Measurements from ENCODE around the gene GTF3C1. TPM values are rescaled to one million over a fixed set of nuclear protein-coding genes. Genes with fewer than 3 reads are reported as not detected.

The GTF3C1 gene, protein sequence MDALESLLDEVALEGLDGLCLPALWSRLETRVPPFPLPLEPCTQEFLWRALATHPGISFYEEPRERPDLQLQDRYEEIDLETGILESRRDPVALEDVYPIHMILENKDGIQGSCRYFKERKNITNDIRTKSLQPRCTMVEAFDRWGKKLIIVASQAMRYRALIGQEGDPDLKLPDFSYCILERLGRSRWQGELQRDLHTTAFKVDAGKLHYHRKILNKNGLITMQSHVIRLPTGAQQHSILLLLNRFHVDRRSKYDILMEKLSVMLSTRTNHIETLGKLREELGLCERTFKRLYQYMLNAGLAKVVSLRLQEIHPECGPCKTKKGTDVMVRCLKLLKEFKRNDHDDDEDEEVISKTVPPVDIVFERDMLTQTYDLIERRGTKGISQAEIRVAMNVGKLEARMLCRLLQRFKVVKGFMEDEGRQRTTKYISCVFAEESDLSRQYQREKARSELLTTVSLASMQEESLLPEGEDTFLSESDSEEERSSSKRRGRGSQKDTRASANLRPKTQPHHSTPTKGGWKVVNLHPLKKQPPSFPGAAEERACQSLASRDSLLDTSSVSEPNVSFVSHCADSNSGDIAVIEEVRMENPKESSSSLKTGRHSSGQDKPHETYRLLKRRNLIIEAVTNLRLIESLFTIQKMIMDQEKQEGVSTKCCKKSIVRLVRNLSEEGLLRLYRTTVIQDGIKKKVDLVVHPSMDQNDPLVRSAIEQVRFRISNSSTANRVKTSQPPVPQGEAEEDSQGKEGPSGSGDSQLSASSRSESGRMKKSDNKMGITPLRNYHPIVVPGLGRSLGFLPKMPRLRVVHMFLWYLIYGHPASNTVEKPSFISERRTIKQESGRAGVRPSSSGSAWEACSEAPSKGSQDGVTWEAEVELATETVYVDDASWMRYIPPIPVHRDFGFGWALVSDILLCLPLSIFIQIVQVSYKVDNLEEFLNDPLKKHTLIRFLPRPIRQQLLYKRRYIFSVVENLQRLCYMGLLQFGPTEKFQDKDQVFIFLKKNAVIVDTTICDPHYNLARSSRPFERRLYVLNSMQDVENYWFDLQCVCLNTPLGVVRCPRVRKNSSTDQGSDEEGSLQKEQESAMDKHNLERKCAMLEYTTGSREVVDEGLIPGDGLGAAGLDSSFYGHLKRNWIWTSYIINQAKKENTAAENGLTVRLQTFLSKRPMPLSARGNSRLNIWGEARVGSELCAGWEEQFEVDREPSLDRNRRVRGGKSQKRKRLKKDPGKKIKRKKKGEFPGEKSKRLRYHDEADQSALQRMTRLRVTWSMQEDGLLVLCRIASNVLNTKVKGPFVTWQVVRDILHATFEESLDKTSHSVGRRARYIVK (N-terminal part only)
- 100 to 1,000 TPM; 164 to 233 TPM for total RNA-seq

DNA sequence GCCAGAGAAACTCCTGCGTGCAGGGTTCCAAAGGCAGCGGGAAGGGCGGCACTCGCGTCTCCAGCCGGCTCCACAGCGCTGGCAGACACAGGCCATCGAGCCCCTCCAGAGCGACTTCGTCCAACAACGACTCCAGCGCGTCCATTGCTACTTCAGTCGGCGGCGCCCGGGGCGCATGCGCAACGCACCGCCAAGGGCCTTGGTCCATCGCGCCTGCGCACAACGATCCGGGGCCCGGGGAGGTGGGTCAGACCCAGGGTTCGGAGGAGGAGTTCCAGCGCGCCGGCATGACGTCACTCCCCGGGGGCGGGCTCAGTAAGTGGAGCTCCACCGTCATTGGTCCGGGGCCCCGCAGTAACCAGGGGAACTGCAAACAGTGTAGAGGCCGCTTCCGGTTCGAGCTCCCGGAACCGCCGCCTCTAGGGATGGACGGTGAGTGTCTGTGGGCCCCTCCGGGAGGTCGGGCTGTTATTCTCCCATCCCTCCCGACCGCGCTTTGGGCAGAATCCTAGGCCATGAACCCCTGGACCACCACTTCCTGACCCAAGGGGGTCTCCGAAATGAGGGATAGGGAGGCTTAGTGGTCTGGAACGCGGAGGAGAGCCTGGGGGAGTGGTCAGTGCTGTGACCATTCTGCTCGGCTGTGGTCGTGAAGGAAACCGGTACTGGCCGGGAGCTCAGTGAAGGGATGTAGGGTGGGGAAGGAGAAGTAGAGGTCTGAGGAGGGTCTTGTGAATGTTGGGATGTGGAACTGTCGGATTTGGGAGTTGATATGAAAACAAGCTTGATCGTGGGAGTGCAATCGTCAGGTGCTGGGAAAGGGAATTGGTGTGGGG is at the start of gene GTF3C1, which contains the start of gene KATNIP:
Gene GTF3C1 (minus strand): TSS at position 168 of the 836 bp plus-strand sequence. CDS start 23 bp downstream, at position 145.
Gene KATNIP (plus strand): TSS at position 399 of the 836 bp plus-strand sequence. CDS start 27 bp downstream, at position 426.
- WGBS, result under 1% methylated on average over 49 of the region's 59 CpGs
- Histone ChIP-seq H3K36me3 (no peaks in the 10 kb centered on the region), H3K27me3 (replicated peaks; ENCODE audit: insufficient read depth) (no peaks in the 10 kb centered on the region), H3K4me1 (replicated peaks) (peaks cover 6% of the 10 kb centered on the region), H3K4me3 (peak within 1 kb of the TSS; percentile 82 to 83), H3K9me3 (no peaks in the 10 kb centered on the region), H3K27ac (peak within 1 kb of the TSS; percentile 88 to 90)
- TF ChIP-seq POLR2AphosphoS5 (IDR thresholded peaks at IDR 0.05) (peak; percentile 97), CTCF (IDR thresholded peaks at IDR 0.05) (peak in 1 of 4 experiments; percentile 23), POLR2A (IDR thresholded peaks at IDR 0.05) (peak; percentile 78)
- intact Hi-C loops (cut with DNase I), result no loop called here
- peak; percentile 100 for DNase-seq (ENCODE audit: low spot score)

DNA sequence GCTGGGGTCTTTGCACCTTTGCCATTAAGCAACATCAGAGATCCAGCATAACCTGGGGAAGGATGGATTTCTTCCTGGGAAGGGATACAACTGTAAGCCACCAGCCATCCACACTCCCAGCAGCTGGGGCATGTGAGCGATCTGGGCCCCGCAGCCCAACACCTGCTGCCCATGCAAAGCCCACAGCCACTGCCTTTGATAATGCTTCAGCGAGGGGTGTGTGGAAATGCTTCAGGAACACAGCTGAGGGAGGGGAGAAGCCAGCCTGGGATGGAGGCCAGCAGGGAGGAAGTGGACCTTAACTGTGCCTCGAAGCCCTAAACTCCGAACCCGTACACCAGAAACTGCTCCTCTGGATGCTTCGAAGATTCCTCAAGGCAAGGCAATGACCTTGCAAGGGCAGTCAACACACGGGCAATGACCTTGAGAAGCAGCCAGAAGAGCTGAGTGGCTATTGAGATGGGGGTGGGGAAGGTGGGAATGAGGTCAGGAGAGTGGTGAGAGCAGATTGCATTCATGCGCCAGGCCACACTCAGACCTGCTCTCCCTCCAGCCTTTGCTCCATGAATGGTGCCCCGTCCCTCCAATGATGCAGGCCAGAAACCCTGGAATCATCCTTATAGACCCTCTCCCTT is 49.3 kb upstream of the GTF3C1 start:
- H3K36me3 ChIP-seq, result no peaks in the 10 kb centered on the region
- no peaks in the 10 kb centered on the region for H3K9me3 ChIP-seq
- H3K27ac ChIP-seq, result no peak overlapping the region
- H3K4me1 ChIP-seq (replicated peaks), result no peaks in the 10 kb centered on the region
- WGBS, result 83% methylated on average over 10 of the region's 10 CpGs
- H3K4me3 ChIP-seq, result no peak overlapping the region
- DNase-seq (ENCODE audit: low spot score), result no peak
- intact Hi-C loops (cut with DNase I), result no loop called here
- no peak for TF ChIP-seq CTCF (IDR thresholded peaks at IDR 0.05)
- no peaks in the 10 kb centered on the region for H3K27me3 ChIP-seq (replicated peaks; ENCODE audit: insufficient read depth)

DNA sequence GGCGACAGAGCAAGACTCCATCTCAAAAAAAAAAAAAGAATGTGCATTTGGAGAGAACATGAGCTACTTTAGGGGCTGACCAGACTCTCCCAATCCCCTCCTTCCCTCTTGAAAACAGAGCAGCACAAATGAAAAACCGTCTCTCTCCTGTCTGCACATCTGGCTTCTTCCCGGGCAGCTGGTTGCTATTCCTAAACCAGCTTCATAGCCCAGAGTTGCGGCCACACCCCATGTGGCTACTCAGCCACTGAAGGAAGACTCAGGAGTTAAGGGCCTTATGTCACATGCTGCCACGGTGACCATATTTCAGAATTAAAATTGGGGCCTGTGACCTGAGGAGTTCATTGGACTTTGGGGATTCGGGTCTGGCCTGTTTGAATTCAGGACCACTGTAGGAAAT is 48.5 kb upstream of the GTF3C1 start:
- TF ChIP-seq POLR2A (IDR thresholded peaks at IDR 0.05) (no peak), POLR2AphosphoS5 (IDR thresholded peaks at IDR 0.05) (no peak), CTCF (IDR thresholded peaks at IDR 0.05) (no peak)
- 93% methylated on average over 6 of the region's 6 CpGs for WGBS
- H3K9me3 ChIP-seq, result no peaks in the 10 kb centered on the region
- no peaks in the 10 kb centered on the region for H3K27me3 ChIP-seq (replicated peaks; ENCODE audit: insufficient read depth)
- intact Hi-C loops (cut with DNase I), result no loop called here
- H3K4me1 ChIP-seq (replicated peaks), result no peaks in the 10 kb centered on the region
- DNase-seq (ENCODE audit: low spot score), result no peak
- no peak overlapping the region for H3K4me3 ChIP-seq
- H3K27ac ChIP-seq, result no peak overlapping the region
- no peaks in the 10 kb centered on the region for H3K36me3 ChIP-seq

- TF ChIP-seq POLR2AphosphoS5 (IDR thresholded peaks at IDR 0.05) (peak; percentile 40), POLR2A (IDR thresholded peaks at IDR 0.05) (no peak)
- DNase-seq (ENCODE audit: low spot score), result peak; percentile 10
- intact Hi-C loops (cut with DNase I), result no loop called here
- H3K36me3 ChIP-seq, result no peaks in the 10 kb centered on the region
- 43% methylated on average over 3 of the region's 3 CpGs for WGBS
- H3K27ac ChIP-seq, result no peak overlapping the region
- H3K4me3 ChIP-seq, result no peak overlapping the region
- H3K4me1 ChIP-seq (replicated peaks), result no peaks in the 10 kb centered on the region
- H3K9me3 ChIP-seq, result no peaks in the 10 kb centered on the region
- no peaks in the 10 kb centered on the region for H3K27me3 ChIP-seq (replicated peaks; ENCODE audit: insufficient read depth)
These were observed 47.6 kb upstream of the GTF3C1 start for GRCh38 chr16:27597361-27597760.
